Activated T-cell treated with anti-CD3 and anti-CD28 coated beads, Interleukin-2, amount 50 U/mL, for 4 hours (primary cell): ENCODE measurements around the gene MIEN1. TPM values are rescaled to one million over a fixed set of nuclear protein-coding genes. Genes with fewer than 3 reads are reported as not detected.
"Not testable (repeated sequence)": the region's sequence is repeated elsewhere in the genome, so short reads cannot be mapped to it uniquely, and the experiment has no call there.

Experiments
- ATAC-seq, 2 donors: fragments of 200-7000 bp; cut with Tn5 transposase; one replicate each; pipeline ENCODE4 v1.10.0; 2021
- DNase-seq: peaks from one replicate; pipeline ENCODE4 v3.0.0-alpha.2; 2020
- H3K27me3 Mint-ChIP-seq: one replicate; pipeline ENCODE4 v1.8.0; 2021; ENCODE audit warnings: low read depth, mixed read lengths
- H3K36me3 Mint-ChIP-seq: one replicate; pipeline ENCODE4 v1.8.0; 2022; ENCODE audit warnings: mixed read lengths; ENCODE audit not compliant: insufficient read depth
- H3K4me1 Mint-ChIP-seq: one replicate; pipeline ENCODE4 v1.8.0; 2021; ENCODE audit warnings: low read depth, mixed read lengths
- H3K4me3 Mint-ChIP-seq: one replicate; pipeline ENCODE4 v1.8.0; 2021; ENCODE audit warnings: mild to moderate bottlenecking, moderate library complexity, mixed read lengths
- H3K9me3 Mint-ChIP-seq: one replicate; pipeline ENCODE4 v1.8.0; 2021; ENCODE audit warnings: mixed read lengths
- total RNA-seq, 3 donors: library from RNA; stranded (reverse); gene quantifications; one replicate each; pipeline ENCODE4 v1.2.1, GENCODE V29; 2021

MIEN1 gene
- total RNA-seq, 3 donors from 2014 or later: 43.2 to 48.6 (median 45.7) TPM

GRCh38 chr17:39705786-39706348 lies 24.5 kb downstream of the MIEN1 start:
- no peaks in the 10 kb centered on the region for H3K9me3 Mint-ChIP-seq
- no peak overlapping the region for H3K4me3 Mint-ChIP-seq
- peaks cover 11% of the 10 kb centered on the region for H3K27me3 Mint-ChIP-seq
- no peaks in the 10 kb centered on the region for H3K36me3 Mint-ChIP-seq
- DNase-seq (no peak), ATAC-seq (no peak)
- H3K4me1 Mint-ChIP-seq: peaks cover 23% of the 10 kb centered on the region

DNA sequence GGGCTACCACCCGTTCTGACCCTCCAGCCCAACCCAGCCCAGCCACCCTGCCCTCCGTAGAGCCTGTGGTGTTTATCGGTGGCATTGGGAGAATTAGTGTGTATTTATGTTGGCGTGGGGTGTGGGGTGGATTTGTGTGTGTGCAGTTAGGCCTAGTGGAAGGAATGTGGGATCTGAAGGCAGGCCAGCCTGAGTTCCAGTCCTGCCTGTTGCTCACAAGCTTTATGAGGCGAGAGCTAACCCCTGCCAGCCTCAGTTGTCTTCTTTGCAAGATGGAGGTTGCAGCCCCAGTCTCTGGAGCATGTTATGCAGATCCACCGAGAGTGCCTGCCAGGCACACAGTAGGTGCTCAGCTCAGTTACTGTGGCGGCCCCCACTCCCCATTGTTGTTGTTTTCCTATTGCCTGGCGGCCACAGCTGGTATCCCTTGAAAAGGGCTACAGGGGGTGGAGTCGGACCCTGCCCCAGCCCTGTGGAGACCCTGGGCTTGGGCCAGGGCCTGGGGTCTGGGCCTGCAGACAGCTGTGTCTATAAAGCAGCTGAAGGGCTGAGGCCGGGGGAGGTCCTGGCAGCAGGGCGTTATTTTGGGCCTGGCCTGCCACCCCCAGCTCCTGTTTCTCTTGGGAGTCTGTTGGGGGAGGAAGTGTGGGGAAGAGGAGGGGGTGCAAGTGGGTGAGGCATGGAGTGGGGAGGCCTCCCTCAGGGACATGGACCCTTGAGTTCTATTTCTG lies 25.3 kb downstream of the MIEN1 start:
- H3K27me3 Mint-ChIP-seq: peaks cover 15% of the 10 kb centered on the region

DNA sequence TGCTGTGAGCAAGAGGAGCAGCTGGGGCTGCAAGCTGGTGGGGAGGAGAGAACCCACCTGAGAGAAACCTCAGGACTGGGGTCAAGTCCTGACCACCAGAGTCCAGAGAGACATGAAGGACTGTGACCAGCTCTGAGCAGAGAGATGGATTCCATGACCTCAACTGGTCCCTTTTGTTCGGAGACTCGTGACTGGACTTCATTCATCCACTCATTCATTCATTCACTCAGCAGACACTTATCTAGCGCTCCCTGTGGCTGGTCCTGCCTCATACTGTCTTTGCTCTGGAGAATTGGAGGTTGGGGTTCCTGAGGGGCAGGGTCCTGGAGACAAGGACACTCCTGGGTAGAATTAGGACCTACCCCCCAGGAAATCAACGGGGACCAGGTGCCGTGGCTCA lies 26.4 kb downstream of the MIEN1 start:
- ATAC-seq (no peak), DNase-seq (no peak)
- Mint-ChIP-seq H3K4me3 (no peak overlapping the region), H3K36me3 (no peaks in the 10 kb centered on the region), H3K4me1 (peaks cover 21% of the 10 kb centered on the region), H3K9me3 (no peaks in the 10 kb centered on the region), H3K27me3 (peaks cover 25% of the 10 kb centered on the region)

More for the DNA sequence above, 25.3 kb downstream of the MIEN1 start:
- H3K9me3 Mint-ChIP-seq: no peaks in the 10 kb centered on the region
- ATAC-seq (no peak), DNase-seq (no peak)
- peaks cover 23% of the 10 kb centered on the region for H3K4me1 Mint-ChIP-seq
- H3K36me3 Mint-ChIP-seq: no peaks in the 10 kb centered on the region
- no peak overlapping the region for H3K4me3 Mint-ChIP-seq

- Mint-ChIP-seq H3K4me1 (peaks cover 19% of the 10 kb centered on the region), H3K4me3 (no peak overlapping the region), H3K27me3 (peaks cover 30% of the 10 kb centered on the region), H3K9me3 (no peaks in the 10 kb centered on the region), H3K36me3 (no peaks in the 10 kb centered on the region)
- DNase-seq (no peak), ATAC-seq (no peak)
Observed at GRCh38 chr17:39702901-39703893, 27.1 kb downstream of the MIEN1 start.

DNA sequence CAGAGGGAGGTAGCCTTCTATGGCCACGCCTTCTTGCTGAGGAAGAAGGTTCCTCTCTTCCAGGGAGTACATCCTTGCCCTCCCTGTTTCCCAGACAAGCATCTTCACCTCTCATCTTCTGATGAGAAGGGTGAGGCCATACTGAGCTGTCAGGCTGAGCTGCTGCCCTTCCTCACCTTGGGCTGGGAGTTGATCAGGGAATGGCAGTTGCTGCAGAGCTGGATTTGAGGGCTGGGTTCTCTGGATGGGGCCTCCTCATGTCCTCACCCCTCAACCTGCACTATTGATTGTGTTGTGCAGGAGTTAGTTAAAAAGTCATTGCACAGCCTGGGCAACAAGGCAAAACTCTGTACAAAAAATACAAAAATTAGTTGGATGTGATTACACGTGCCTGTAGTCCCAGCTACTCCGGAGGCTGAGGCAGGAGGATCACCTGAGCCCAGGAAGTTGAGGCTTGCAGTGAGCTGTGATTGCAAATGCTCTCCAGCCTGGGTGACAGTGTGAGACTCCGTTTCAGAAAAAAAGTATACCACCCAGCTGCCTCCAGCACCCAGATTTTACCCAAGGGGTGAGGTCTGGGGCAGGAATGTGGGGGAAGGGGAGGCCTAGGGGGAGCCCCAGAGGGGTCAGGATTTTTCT lies 28.4 kb downstream of the MIEN1 start:
- Mint-ChIP-seq H3K36me3 (no peaks in the 10 kb centered on the region), H3K9me3 (no peaks in the 10 kb centered on the region), H3K4me1 (peaks cover 11% of the 10 kb centered on the region), H3K27me3 (peaks cover 35% of the 10 kb centered on the region), H3K4me3 (no peak overlapping the region)
- ATAC-seq (no peak), DNase-seq (no peak)

GRCh38 chr17:39701012-39701783 lies 29.1 kb downstream of the MIEN1 start:
- Mint-ChIP-seq H3K4me3 (no peak overlapping the region), H3K9me3 (no peaks in the 10 kb centered on the region), H3K27me3 (peaks cover 35% of the 10 kb centered on the region), H3K4me1 (peaks cover 5% of the 10 kb centered on the region), H3K36me3 (no peaks in the 10 kb centered on the region)
- ATAC-seq (no peak), DNase-seq (no peak)

- ATAC-seq: peak in 1 of 2 donors; percentile 25
- DNase-seq: no peak
- Mint-ChIP-seq H3K9me3 (no peaks in the 10 kb centered on the region), H3K4me3 (no peak overlapping the region), H3K27me3 (peaks cover 35% of the 10 kb centered on the region), H3K36me3 (no peaks in the 10 kb centered on the region), H3K4me1 (peaks cover 5% of the 10 kb centered on the region)
Observed at GRCh38 chr17:39700148-39700987, 30.0 kb downstream of the MIEN1 start.

GRCh38 chr17:39699818-39700147 lies 30.5 kb downstream of the MIEN1 start, which contains the start of gene ERBB2:
ERBB2 (plus strand) TSS chr17:39700064; CDS start chr17:39700239, 175 bp downstream.
- no peak for ATAC-seq
- H3K4me3 Mint-ChIP-seq: peak within 1 kb of the TSS; percentile 33
- peaks cover 2% of the 10 kb centered on the region for H3K36me3 Mint-ChIP-seq

DNA sequence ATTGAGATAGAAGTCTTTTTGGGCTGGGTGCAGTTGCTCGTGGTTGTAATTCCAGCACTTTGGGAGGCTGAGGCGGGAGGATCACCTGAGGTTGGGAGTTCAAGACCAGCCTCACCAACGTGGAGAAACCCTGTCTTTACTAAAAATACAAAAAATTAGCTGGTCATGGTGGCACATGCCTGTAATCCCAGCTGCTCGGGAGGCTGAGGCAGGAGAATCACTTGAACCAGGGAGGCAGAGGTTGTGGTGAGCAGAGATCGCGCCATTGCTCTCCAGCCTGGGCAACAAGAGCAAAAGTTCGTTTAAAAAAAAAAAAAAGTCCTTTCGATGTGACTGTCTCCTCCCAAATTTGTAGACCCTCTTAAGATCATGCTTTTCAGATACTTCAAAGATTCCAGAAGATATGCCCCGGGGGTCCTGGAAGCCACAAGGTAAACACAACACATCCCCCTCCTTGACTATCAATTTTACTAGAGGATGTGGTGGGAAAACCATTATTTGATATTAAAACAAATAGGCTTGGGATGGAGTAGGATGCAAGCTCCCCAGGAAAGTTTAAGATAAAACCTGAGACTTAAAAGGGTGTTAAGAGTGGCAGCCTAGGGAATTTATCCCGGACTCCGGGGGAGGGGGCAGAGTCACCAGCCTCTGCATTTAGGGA lies 31.0 kb downstream of the MIEN1 start:
- Mint-ChIP-seq H3K27me3 (peaks cover 35% of the 10 kb centered on the region), H3K4me3 (peak overlapping the region; percentile 33)
- H3K9me3 Mint-ChIP-seq, DNase-seq, H3K36me3 Mint-ChIP-seq, ATAC-seq, H3K4me1 Mint-ChIP-seq: not testable (repeated sequence)

More at GRCh38 chr17:39699818-39700147, 30.5 kb downstream of the MIEN1 start, which contains the start of gene ERBB2:
- no peak for DNase-seq
- Mint-ChIP-seq H3K9me3 (no peaks in the 10 kb centered on the region), H3K4me1 (peaks cover 5% of the 10 kb centered on the region), H3K27me3 (peaks cover 35% of the 10 kb centered on the region)

DNA sequence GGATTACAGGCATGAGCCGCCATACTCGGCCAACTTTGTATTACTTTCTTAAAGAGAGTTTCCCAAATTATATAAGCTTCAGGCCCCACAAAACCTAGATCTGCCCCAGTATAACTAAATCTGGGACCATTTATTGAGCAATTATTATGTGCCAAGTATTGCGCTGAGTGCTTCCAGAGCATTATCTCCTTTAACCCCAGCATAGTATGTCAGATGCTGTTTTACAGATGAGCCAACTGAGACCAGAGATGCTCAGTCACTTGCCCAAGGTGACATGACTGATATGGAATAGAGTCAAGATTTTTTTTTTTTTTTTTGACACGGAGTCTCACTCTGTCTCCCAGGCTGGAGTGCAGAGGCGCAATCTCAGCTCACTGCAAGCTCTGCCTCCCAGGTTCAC lies 32.4 kb downstream of the MIEN1 start:
- Mint-ChIP-seq H3K4me3 (no peak overlapping the region), H3K4me1 (peaks cover 5% of the 10 kb centered on the region), H3K27me3 (peaks cover 35% of the 10 kb centered on the region), H3K9me3 (no peaks in the 10 kb centered on the region), H3K36me3 (peaks cover 4% of the 10 kb centered on the region)
- DNase-seq: no peak
- ATAC-seq: no peak

GRCh38 chr17:39696731-39697130 lies 33.6 kb downstream of the MIEN1 start:
- H3K4me1 Mint-ChIP-seq: peaks cover 5% of the 10 kb centered on the region
- ATAC-seq: no peak
- no peak for DNase-seq
- peaks cover 33% of the 10 kb centered on the region for H3K27me3 Mint-ChIP-seq
- H3K36me3 Mint-ChIP-seq: peaks cover 4% of the 10 kb centered on the region
- H3K4me3 Mint-ChIP-seq: no peak overlapping the region
- no peaks in the 10 kb centered on the region for H3K9me3 Mint-ChIP-seq

- Mint-ChIP-seq H3K4me1 (peaks cover 5% of the 10 kb centered on the region), H3K9me3 (no peaks in the 10 kb centered on the region), H3K27me3 (peaks cover 20% of the 10 kb centered on the region), H3K36me3 (peaks cover 4% of the 10 kb centered on the region), H3K4me3 (no peak overlapping the region)
- ATAC-seq: no peak
- DNase-seq: no peak
Observed at GRCh38 chr17:39695089-39695474, 35.2 kb downstream of the MIEN1 start.
